ENCODE data around the gene SUPT6H. TPM values are rescaled to one million over a fixed set of nuclear protein-coding genes. Genes with fewer than 3 reads are reported as not detected.

Gene SUPT6H
- total RNA-seq, 1 experiment from 2014 or later, result 63.3 TPM

DNA sequence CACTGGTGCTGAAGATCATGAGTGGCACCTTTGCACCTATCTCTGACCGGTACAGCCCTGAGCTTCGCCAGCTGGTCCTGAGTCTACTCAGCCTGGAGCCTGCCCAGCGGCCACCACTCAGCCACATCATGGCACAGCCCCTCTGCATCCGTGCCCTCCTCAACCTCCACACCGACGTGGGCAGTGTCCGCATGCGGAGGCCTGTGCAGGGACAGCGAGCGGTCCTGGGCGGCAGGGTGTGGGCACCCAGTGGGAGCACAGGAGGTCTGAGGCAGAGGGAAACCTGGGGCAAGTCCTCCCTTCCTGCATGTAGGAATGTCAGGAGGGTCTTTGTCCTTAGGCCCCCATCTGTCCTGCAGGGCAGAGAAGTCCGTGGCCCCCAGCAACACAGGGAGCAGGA lies 75.3 kb downstream of the SUPT6H start:
- Histone ChIP-seq H3K27ac (no peak overlapping the region), H3K4me3 (no peak overlapping the region), H4K20me1 (ENCODE audit: insufficient read depth) (no peaks in the 10 kb centered on the region), H3K4me2 (no peak overlapping the region), H2AFZ (no peak overlapping the region), H3K36me3 (ENCODE audit: low read depth) (no peaks in the 10 kb centered on the region; the same call in 1 of the 2 replicates), H3K4me1 (replicated peaks; ENCODE audit: insufficient read depth) (peaks cover 31% of the 10 kb centered on the region), H3K79me2 (ENCODE audit: low read depth) (no peaks in the 10 kb centered on the region), H3F3A (ENCODE audit: insufficient read depth, low read depth) (peaks cover 28% of the 10 kb centered on the region), H3K9me3 (ENCODE audit: insufficient read depth, low read depth) (no peaks in the 10 kb centered on the region; the same call in 1 of the 2 replicates), H3K9me2 (ENCODE audit: insufficient read depth) (no peaks in the 10 kb centered on the region), H3K27me3 (ENCODE audit: insufficient read depth, low read depth) (no peaks in the 10 kb centered on the region)
- CTCF ChIA-PET, result no interaction called here
- intact Hi-C loops (cut with micrococcal nuclease; ENCODE audit: unreplicated experiment), result no loop called here
- no peak for DNase-seq
- BruUV-seq (replicated peaks), result no TSS peak
- TF ChIP-seq EZH2 (IDR thresholded peaks at IDR 0.05; ENCODE audit: low read depth), result no peak
- TF ChIP-seq, protein P1, sequence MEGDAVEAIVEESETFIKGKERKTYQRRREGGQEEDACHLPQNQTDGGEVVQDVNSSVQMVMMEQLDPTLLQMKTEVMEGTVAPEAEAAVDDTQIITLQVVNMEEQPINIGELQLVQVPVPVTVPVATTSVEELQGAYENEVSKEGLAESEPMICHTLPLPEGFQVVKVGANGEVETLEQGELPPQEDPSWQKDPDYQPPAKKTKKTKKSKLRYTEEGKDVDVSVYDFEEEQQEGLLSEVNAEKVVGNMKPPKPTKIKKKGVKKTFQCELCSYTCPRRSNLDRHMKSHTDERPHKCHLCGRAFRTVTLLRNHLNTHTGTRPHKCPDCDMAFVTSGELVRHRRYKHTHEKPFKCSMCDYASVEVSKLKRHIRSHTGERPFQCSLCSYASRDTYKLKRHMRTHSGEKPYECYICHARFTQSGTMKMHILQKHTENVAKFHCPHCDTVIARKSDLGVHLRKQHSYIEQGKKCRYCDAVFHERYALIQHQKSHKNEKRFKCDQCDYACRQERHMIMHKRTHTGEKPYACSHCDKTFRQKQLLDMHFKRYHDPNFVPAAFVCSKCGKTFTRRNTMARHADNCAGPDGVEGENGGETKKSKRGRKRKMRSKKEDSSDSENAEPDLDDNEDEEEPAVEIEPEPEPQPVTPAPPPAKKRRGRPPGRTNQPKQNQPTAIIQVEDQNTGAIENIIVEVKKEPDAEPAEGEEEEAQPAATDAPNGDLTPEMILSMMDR (conservative IDR thresholded peaks at IDR 0.05), result no peak
- POLR2A ChIA-PET (ENCODE audit: unreplicated experiment), result no interaction called here

DNA sequence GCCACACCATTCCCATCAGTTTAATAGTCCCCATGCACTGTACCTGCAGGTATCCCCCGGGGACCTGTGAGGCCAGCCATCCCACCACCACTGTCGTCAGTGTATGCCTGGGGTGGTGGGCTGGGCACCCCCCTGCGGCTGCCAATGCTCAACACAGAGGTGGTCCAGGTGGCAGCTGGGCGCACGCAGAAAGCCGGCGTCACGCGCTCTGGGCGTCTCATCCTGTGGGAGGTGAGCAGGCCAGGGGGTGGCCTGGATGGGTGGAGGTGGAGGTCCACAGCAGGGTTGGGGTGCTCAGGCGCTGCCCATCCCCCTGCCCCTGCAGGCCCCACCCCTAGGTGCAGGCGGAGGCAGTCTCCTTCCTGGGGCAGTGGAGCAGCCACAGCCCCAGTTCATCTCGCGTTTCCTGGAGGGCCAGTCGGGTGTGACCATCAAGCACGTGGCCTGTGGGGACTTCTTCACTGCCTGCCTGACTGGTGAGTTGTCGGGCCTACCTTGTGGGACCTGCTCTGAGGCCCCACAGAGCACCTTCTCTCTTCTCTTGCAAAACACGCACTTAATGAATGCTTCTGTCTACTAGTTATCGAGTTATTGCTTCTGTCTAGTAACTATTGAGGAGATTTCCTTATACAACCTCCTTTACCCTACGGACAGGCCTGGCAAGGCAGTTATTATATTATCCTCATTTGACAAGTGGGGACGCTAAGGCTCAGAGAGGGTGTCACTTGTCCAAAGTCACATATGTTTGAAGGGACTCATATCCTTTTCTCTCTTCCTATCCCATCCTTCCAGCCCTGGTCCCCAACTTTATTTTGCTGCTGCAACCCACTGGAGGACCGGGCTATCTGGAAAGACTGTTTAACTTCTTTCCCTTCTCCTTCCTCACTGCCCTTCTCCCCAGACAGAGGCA lies 76.0 kb downstream of the SUPT6H start:
- Histone ChIP-seq H2AFZ (no peak overlapping the region), H3K4me2 (peak overlapping the region; percentile 31), H4K20me1 (ENCODE audit: insufficient read depth) (no peaks in the 10 kb centered on the region), H3K79me2 (ENCODE audit: low read depth) (no peaks in the 10 kb centered on the region), H3K27ac (no peak overlapping the region), H3K36me3 (ENCODE audit: low read depth) (no peaks in the 10 kb centered on the region; the same call in 1 of the 2 replicates), H3K9me3 (ENCODE audit: insufficient read depth, low read depth) (no peaks in the 10 kb centered on the region; the same call in 1 of the 2 replicates), H3K4me1 (replicated peaks; ENCODE audit: insufficient read depth) (peaks cover 37% of the 10 kb centered on the region), H3K9me2 (ENCODE audit: insufficient read depth) (no peaks in the 10 kb centered on the region), H3F3A (ENCODE audit: insufficient read depth, low read depth) (peaks cover 31% of the 10 kb centered on the region), H3K4me3 (no peak overlapping the region), H3K27me3 (ENCODE audit: insufficient read depth, low read depth) (no peaks in the 10 kb centered on the region)
- intact Hi-C loops (cut with micrococcal nuclease; ENCODE audit: unreplicated experiment), result no loop called here
- no TSS peak for BruUV-seq (replicated peaks)
- TF ChIP-seq, protein P1 (conservative IDR thresholded peaks at IDR 0.05), result no peak
- TF ChIP-seq EZH2 (IDR thresholded peaks at IDR 0.05; ENCODE audit: low read depth), result no peak
- ChIA-PET POLR2A (ENCODE audit: unreplicated experiment) (no interaction called here), CTCF (no interaction called here)
- peak in 1 of 2 experiments; percentile 64 for DNase-seq

DNA sequence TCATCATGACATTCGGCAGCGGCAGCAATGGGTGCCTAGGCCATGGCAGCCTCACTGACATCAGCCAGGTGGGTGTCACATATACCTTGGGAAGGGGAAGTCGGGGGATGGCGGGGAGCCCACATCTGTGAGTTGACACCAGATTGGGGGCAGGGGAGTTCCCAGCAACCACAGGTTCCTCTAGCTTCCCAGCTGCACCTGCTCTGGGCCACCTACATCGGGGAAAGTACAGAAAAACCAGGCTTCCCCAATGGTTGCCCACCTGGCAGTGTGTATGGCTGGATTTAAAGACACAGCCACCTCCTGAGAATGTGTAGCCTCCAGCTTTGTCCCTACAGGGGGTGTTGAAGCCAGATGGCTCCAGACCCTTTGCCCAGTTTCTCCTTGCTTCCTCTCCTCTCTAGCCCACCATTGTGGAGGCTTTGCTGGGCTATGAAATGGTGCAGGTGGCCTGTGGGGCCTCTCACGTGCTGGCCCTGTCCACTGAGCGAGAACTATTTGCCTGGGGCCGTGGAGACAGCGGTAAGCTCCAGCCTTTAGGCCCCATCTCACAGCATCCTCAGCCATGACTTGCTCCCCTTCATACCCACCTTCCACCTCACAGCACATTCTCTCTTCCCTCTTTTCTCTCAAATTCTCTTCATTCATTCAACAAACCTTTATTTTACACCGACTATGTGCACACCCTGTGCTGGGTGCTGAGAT lies 76.8 kb downstream of the SUPT6H start:
- Histone ChIP-seq H3K4me1 (replicated peaks; ENCODE audit: insufficient read depth) (peaks cover 37% of the 10 kb centered on the region), H3F3A (ENCODE audit: insufficient read depth, low read depth) (peaks cover 32% of the 10 kb centered on the region), H2AFZ (no peak overlapping the region), H3K4me2 (peak overlapping the region; percentile 31; the same call in 1 of the 2 replicates), H4K20me1 (ENCODE audit: insufficient read depth) (no peaks in the 10 kb centered on the region), H3K9me2 (ENCODE audit: insufficient read depth) (no peaks in the 10 kb centered on the region), H3K9me3 (ENCODE audit: insufficient read depth, low read depth) (no peaks in the 10 kb centered on the region; the same call in 1 of the 2 replicates), H3K27me3 (ENCODE audit: insufficient read depth, low read depth) (no peaks in the 10 kb centered on the region), H3K36me3 (ENCODE audit: low read depth) (no peaks in the 10 kb centered on the region; the same call in 1 of the 2 replicates), H3K4me3 (no peak overlapping the region), H3K79me2 (ENCODE audit: low read depth) (no peaks in the 10 kb centered on the region), H3K27ac (no peak overlapping the region)
- intact Hi-C loops (cut with micrococcal nuclease; ENCODE audit: unreplicated experiment), result no loop called here
- ChIA-PET POLR2A (ENCODE audit: unreplicated experiment) (interaction anchor here (0.8 kb wide), 1 partner anchor 868 kb away, joined by 11 read pairs; no protein-coding TSS in a partner anchor), CTCF (no interaction called here)
- no peak for DNase-seq
- no TSS peak for BruUV-seq (replicated peaks)
- no peak for TF ChIP-seq EZH2 (IDR thresholded peaks at IDR 0.05; ENCODE audit: low read depth)
- TF ChIP-seq, protein P1 (conservative IDR thresholded peaks at IDR 0.05), result no peak
